Measurements from ENCODE around the gene SPHKAP.
"Not testable (repeated sequence)": the region's sequence is repeated elsewhere in the genome, so short reads cannot be mapped to it uniquely, and the experiment has no call there.

The SPHKAP gene

DNA sequence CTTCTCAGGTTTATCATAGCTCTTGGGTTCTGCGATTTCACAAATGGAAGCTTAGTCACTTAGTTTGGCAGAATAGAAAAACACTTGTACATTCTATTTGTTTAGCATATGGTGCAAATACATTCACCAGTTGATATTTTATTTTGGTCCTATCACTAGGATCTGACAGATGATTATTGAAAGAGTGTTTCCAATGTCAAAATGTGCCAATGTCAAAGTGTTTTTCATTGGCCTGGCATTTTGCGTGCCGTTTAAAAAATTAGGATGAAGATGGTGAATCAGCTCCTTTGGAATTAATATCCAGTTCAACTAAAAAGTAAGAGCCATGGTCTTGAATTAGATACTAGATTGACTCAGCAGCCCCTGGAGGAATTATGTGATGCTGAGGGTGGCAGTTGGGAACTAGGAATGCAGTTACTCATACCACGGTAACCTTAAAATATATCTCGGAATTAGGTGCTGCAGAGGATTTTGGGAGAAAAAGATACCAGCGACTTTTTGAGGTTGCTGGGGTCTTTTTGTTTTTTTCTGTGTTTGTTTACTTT, 87.0 kb downstream of the SPHKAP start:
- Histone ChIP-seq H3K4me3 (ENCODE audit: extremely low read depth, insufficient read depth, low read length, poor library complexity, severe bottlenecking) (no peak overlapping the region), H3K27ac (ENCODE audit: low read depth, low read length, severe bottlenecking) (no peak overlapping the region), H3K9me3 (ENCODE audit: control insufficient read depth, low read length) (peaks cover 4% of the 10 kb centered on the region), H3K36me3 (ENCODE audit: control insufficient read depth, insufficient read depth, low read length) (no peaks in the 10 kb centered on the region), H3K4me1 (ENCODE audit: control insufficient read depth, insufficient read depth, low read length, poor library complexity, severe bottlenecking) (no peaks in the 10 kb centered on the region)
- WGBS, 2 experiments (ENCODE audit: insufficient coverage in 2 of 2), result 89 to 100% methylated on average over 3 to 4 of the region's 6 CpGs

DNA sequence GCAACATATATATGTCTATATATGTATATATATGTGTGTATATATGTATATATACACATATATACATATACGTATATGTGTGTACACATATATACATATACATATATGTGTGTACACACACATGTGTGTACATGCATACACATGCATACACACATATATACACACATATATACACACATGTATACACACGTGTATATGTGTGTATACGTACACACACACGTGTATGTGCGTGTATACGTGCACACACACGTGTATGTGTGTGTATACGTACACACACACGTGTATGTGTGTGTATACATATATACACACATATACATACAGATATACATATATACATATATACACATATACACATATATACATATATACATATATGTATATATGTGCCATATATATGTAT, 89.4 kb downstream of the SPHKAP start:
- Histone ChIP-seq H3K27ac (ENCODE audit: low read depth, low read length, severe bottlenecking) (no peak overlapping the region), H3K9me3 (ENCODE audit: control insufficient read depth, low read length) (peaks cover 5% of the 10 kb centered on the region), H3K4me1 (ENCODE audit: control insufficient read depth, insufficient read depth, low read length, poor library complexity, severe bottlenecking) (no peaks in the 10 kb centered on the region), H3K4me3 (ENCODE audit: extremely low read depth, insufficient read depth, low read length, poor library complexity, severe bottlenecking) (no peak overlapping the region), H3K36me3 (ENCODE audit: control insufficient read depth, insufficient read depth, low read length) (no peaks in the 10 kb centered on the region)
- WGBS, 2 experiments (ENCODE audit: insufficient coverage in 2 of 2), result 70% methylated on average over 3 of the region's 9 CpGs; no CpG with 5 or more reads in 1 of the 2 experiments

DNA sequence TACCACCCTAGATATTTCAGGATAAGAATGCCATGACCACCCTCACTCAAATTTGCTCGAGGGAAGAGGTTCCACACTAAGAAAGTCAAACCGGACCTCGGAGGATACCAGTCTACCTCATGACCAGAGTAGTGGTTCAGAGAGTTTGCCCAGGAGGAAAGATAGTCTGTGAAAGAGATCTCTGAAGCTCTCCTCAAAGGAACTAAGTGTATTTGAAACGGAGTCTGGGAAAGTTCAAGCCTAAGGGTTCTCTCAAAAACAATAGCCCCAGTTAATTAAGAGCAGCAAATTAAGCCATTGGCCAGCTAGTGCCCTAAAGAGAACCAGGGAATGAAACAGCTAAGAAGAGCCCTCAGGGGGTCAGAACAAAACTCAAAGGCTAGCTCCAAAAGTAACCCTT, 94.9 kb downstream of the SPHKAP start:
- no peak overlapping the region for H3K27ac ChIP-seq (ENCODE audit: low read depth, low read length, severe bottlenecking)
- WGBS, 2 experiments (ENCODE audit: insufficient coverage in 2 of 2), result 88 to 92% methylated on average over 2 to 3 of the region's 4 CpGs

DNA sequence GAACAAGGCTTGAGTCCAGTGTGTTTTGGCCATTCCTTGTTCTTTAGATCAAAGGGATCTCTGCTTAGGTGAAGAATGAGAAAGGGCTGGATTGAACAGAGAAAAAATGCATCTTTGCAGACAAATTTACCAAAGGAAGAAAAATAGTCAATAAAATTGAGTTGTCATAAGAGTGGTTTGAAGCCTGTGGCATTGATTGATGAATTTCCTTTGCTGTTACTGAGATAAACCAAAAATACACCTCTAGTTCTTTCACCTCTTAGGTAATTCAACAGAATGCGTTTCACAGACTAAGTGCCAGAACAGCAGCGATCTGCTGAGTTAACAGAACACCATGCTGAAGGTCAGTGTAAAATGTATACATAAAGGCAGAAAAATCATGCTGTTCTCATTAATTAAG, 96.8 kb downstream of the SPHKAP start:
- no CpG with 5 or more reads among the region's 2 CpGs for WGBS, 2 experiments (ENCODE audit: insufficient coverage in 2 of 2)
- peaks cover 4% of the 10 kb centered on the region for H3K9me3 ChIP-seq (ENCODE audit: control insufficient read depth, low read length)
- H3K4me3 ChIP-seq (ENCODE audit: extremely low read depth, insufficient read depth, low read length, poor library complexity, severe bottlenecking), result no peak overlapping the region
- H3K27ac ChIP-seq (ENCODE audit: low read depth, low read length, severe bottlenecking), result no peak overlapping the region
- H3K36me3 ChIP-seq (ENCODE audit: control insufficient read depth, insufficient read depth, low read length), result no peaks in the 10 kb centered on the region
- no peaks in the 10 kb centered on the region for H3K4me1 ChIP-seq (ENCODE audit: control insufficient read depth, insufficient read depth, low read length, poor library complexity, severe bottlenecking)

More for the DNA sequence above, 94.9 kb downstream of the SPHKAP start:
- Histone ChIP-seq H3K4me1 (ENCODE audit: control insufficient read depth, insufficient read depth, low read length, poor library complexity, severe bottlenecking) (no peaks in the 10 kb centered on the region), H3K36me3 (ENCODE audit: control insufficient read depth, insufficient read depth, low read length) (no peaks in the 10 kb centered on the region), H3K9me3 (ENCODE audit: control insufficient read depth, low read length) (peaks cover 5% of the 10 kb centered on the region), H3K4me3 (ENCODE audit: extremely low read depth, insufficient read depth, low read length, poor library complexity, severe bottlenecking) (no peak overlapping the region)

DNA sequence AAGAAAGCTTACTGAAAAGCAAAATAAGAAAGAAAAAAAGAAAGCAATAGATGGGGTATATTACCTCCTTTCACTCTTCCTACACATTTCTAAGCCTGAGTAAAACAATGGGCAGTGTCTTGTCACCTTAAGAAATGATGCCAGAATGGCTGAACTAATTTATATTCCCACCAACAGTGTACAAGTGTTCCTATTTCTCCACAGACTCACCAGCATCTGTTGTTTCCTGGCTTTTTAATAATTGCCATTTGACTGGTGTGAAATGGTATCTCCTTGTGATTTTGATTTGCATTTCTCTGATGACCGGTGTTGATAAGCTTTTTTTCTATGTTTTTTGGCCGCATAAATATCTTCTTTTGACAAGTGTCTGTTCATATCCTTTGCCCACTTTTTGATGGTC, 98.4 kb downstream of the SPHKAP start:
- Histone ChIP-seq H3K9me3 (ENCODE audit: control insufficient read depth, low read length) (no peaks in the 10 kb centered on the region), H3K27ac (ENCODE audit: low read depth, low read length, severe bottlenecking) (no peak overlapping the region), H3K36me3 (ENCODE audit: control insufficient read depth, insufficient read depth, low read length) (no peaks in the 10 kb centered on the region), H3K4me3 (ENCODE audit: extremely low read depth, insufficient read depth, low read length, poor library complexity, severe bottlenecking) (no peak overlapping the region), H3K4me1 (ENCODE audit: control insufficient read depth, insufficient read depth, low read length, poor library complexity, severe bottlenecking) (no peaks in the 10 kb centered on the region)
- 80 to 86% methylated on average over 1 to 2 of the region's 2 CpGs for WGBS, 2 experiments (ENCODE audit: insufficient coverage in 2 of 2)

DNA sequence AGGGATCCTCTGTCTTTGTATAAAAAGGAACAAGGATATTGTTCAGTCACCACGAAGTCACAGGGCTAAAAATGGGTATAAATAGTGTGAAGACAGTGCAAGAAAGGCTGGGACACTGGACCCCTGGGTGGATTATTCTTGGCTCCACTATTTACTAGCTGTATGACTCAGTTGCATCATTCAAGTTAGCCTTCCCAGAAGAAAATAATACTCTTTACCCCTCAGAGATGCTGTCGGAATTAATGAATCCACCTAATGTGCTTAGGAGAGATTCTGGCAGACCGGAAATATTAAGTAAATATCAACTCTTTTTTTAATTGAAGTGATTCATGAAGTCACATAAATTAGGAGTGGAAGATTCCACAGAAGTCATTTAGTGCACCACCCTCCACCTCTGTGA, 98.9 kb downstream of the SPHKAP start:
- WGBS, 2 experiments (ENCODE audit: insufficient coverage in 2 of 2), result 81 to 100% methylated on average over 1 to 3 of the region's 3 CpGs
- H3K4me1 ChIP-seq (ENCODE audit: control insufficient read depth, insufficient read depth, low read length, poor library complexity, severe bottlenecking), result no peaks in the 10 kb centered on the region
- no peaks in the 10 kb centered on the region for H3K36me3 ChIP-seq (ENCODE audit: control insufficient read depth, insufficient read depth, low read length)
- no peak overlapping the region for H3K4me3 ChIP-seq (ENCODE audit: extremely low read depth, insufficient read depth, low read length, poor library complexity, severe bottlenecking)
- H3K9me3 ChIP-seq (ENCODE audit: control insufficient read depth, low read length), result no peaks in the 10 kb centered on the region
- H3K27ac ChIP-seq (ENCODE audit: low read depth, low read length, severe bottlenecking), result no peak overlapping the region

DNA sequence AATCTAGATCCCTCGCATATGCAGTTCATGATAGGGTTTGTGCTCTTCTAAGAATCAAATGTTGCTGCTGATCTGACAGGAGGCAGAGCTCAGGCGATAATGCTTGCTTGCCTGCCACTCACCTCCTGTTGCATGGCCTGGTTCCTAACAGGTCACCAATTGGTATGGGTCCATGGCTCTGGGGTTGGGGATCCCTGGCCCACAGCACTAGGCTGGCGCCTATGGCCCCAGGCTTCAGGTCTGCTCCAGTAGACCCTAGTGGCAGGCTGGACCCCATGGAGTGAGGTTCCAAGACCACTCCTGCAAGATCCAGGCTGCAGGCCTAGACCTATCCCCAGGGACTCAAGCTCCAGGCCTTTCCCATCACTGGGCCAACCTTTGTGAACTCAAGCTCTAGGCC, 102.3 kb downstream of the SPHKAP start:
- Histone ChIP-seq H3K36me3 (ENCODE audit: control insufficient read depth, insufficient read depth, low read length) (no peaks in the 10 kb centered on the region), H3K4me1 (ENCODE audit: control insufficient read depth, insufficient read depth, low read length, poor library complexity, severe bottlenecking) (no peaks in the 10 kb centered on the region), H3K27ac (ENCODE audit: low read depth, low read length, severe bottlenecking) (no peak overlapping the region), H3K9me3 (ENCODE audit: control insufficient read depth, low read length) (no peaks in the 10 kb centered on the region), H3K4me3 (ENCODE audit: extremely low read depth, insufficient read depth, low read length, poor library complexity, severe bottlenecking) (no peak overlapping the region)
- WGBS, 2 experiments (ENCODE audit: insufficient coverage in 2 of 2), result 90% methylated on average over 3 of the region's 3 CpGs

DNA sequence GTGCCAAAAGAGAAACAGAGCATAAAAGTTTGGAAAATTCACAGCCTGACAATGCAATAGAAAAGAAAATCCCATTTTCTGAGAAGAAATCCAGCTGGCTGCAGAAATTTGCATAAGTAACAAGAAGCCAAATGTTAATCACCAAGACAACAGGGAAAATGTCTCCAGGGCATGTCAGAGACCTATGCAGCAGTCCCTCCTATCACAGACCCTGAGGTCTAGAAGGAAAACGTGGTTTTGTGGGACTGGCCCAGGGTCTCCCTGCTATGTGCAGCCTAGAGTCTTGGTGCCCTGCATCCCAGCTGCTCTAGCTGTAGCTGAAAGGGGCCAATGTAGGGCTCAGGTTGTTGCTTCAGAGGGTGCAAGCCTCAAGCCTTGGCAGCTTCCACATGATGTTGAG, 104.8 kb downstream of the SPHKAP start:
- not testable (repeated sequence) for H3K27ac ChIP-seq (ENCODE audit: low read depth, low read length, severe bottlenecking); H3K4me1 ChIP-seq (ENCODE audit: control insufficient read depth, insufficient read depth, low read length, poor library complexity, severe bottlenecking); H3K9me3 ChIP-seq (ENCODE audit: control insufficient read depth, low read length); H3K36me3 ChIP-seq (ENCODE audit: control insufficient read depth, insufficient read depth, low read length); H3K4me3 ChIP-seq (ENCODE audit: extremely low read depth, insufficient read depth, low read length, poor library complexity, severe bottlenecking)
- WGBS, 2 experiments (ENCODE audit: insufficient coverage in 2 of 2), result 60% methylated on average over 1 of the region's 1 CpG; no CpG with 5 or more reads in 1 of the 2 experiments

DNA sequence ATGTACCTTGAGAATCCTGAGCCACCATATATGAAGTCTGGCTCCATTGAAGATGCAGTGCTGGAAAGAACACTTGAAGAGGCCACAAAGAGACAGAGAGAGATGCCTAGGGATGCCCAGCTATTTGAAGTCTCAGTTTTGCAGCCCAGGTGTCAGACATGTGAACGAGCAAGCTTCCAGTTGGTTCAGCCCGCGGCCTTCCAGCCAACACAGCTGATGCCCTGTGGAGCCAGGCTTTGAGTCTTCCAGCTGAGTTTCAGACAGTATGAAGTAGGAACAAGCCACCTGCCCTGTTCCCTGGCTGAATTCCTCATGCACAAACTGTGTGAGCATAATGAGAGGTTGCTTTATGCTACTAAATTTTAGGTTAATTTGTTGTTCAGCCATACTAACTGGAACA, 108.8 kb downstream of the SPHKAP start:
- Histone ChIP-seq H3K9me3 (ENCODE audit: control insufficient read depth, low read length) (no peaks in the 10 kb centered on the region), H3K4me1 (ENCODE audit: control insufficient read depth, insufficient read depth, low read length, poor library complexity, severe bottlenecking) (no peaks in the 10 kb centered on the region), H3K36me3 (ENCODE audit: control insufficient read depth, insufficient read depth, low read length) (no peaks in the 10 kb centered on the region), H3K27ac (ENCODE audit: low read depth, low read length, severe bottlenecking) (no peak overlapping the region), H3K4me3 (ENCODE audit: extremely low read depth, insufficient read depth, low read length, poor library complexity, severe bottlenecking) (no peak overlapping the region)
- WGBS, 2 experiments (ENCODE audit: insufficient coverage in 2 of 2), result 85 to 91% methylated on average over 3 of the region's 3 CpGs

DNA sequence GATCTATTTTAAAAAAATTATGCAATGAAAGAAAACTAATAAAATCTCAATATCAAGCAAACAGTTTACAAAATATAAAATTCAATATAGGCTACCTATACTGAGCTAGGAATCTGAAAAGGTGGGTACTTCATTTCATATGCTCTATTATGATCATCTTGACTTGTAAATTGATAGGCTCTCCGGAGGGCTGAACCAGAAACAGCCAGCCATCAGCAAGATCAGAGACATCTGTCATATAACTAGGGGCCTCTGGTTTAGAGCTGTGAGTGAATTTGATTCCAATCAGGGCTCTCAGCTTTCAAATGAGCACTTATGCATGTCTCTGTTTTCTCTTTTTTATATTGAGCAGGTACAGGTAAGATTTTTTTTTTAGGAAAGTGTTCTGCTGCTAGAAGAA, 114.2 kb downstream of the SPHKAP start:
- H3K4me1 ChIP-seq (ENCODE audit: control insufficient read depth, insufficient read depth, low read length, poor library complexity, severe bottlenecking), result no peaks in the 10 kb centered on the region
- no peak overlapping the region for H3K27ac ChIP-seq (ENCODE audit: low read depth, low read length, severe bottlenecking)
- H3K4me3 ChIP-seq (ENCODE audit: extremely low read depth, insufficient read depth, low read length, poor library complexity, severe bottlenecking), result no peak overlapping the region
- WGBS, 2 experiments (ENCODE audit: insufficient coverage in 2 of 2), result 83% methylated on average over 1 of the region's 1 CpG; no CpG with 5 or more reads in 1 of the 2 experiments
- no peaks in the 10 kb centered on the region for H3K9me3 ChIP-seq (ENCODE audit: control insufficient read depth, low read length)
- H3K36me3 ChIP-seq (ENCODE audit: control insufficient read depth, insufficient read depth, low read length), result no peaks in the 10 kb centered on the region

DNA sequence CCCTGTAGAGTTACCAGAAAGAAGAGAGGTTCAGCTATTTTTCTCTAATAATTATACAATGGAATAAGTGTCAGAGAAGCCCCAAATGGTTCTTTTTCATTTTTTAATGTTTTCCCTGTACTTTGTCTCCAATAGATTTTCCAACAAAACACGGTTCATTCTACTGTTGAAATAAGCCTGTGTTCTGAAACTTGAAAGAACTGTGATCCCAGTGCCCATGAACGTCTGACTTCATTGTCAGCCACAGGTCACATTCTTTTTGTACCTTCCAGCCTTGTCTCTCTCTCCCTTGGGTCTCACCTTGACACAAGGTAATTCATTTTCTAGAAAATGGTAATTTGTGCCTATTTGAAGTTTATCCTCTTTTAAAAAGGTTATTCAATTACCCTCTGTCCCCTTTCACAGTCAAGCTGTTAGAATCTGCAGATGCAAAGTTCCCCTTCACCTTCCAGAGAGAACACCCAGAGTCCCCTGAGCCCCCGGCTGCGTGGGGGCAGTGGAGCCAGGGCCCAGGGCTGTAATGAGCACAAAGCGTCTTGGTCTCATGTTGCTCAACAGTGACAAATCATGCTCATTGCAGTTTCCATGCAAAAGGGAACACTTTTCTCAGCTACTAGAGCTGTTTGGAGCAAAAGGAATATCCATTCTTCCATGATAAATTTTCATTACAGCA, 115.2 kb downstream of the SPHKAP start:
- WGBS, 2 experiments (ENCODE audit: insufficient coverage in 2 of 2), result 79 to 89% methylated on average over 4 to 5 of the region's 5 CpGs
- no peaks in the 10 kb centered on the region for H3K4me1 ChIP-seq (ENCODE audit: control insufficient read depth, insufficient read depth, low read length, poor library complexity, severe bottlenecking)
- no peak overlapping the region for H3K27ac ChIP-seq (ENCODE audit: low read depth, low read length, severe bottlenecking)
- no peaks in the 10 kb centered on the region for H3K36me3 ChIP-seq (ENCODE audit: control insufficient read depth, insufficient read depth, low read length)
- H3K9me3 ChIP-seq (ENCODE audit: control insufficient read depth, low read length), result no peaks in the 10 kb centered on the region
- no peak overlapping the region for H3K4me3 ChIP-seq (ENCODE audit: extremely low read depth, insufficient read depth, low read length, poor library complexity, severe bottlenecking)
